HG02678 (cell line): ENCODE measurements around the gene SPDYE1.
"Not testable (repeated sequence)": the region's sequence is repeated elsewhere in the genome, so short reads cannot be mapped to it uniquely, and the experiment has no call there.

Source experiments
- ATAC-seq: cut with Tn5 transposase; IDR thresholded peaks from one replicate; pipeline ENCODE4 v1.9.1; 2021; ENCODE audit warnings: mild to moderate bottlenecking, moderate library complexity; ENCODE audit not compliant: unreplicated experiment

Gene SPDYE1

DNA sequence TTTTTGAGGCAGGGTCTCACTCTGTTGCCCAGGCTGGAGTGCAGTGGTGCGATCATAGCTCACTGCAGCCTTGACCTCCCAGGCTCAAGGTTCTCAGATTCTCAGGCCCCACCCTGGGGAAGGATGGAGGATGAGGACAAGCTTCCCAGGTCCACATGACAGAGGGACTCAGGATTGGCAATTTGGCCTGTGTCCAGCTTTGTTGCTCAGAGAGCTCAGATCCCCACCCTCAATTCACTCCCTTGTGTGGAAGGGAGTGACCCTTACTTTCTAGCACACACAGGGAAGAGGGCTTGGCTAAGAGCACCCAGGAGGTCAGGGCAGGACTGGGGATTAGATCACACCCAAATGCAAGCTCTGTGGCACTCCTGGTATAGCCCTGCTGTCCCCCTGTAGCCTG, 6.9 kb upstream of the SPDYE1 start:
- ATAC-seq, result not testable (repeated sequence)

DNA sequence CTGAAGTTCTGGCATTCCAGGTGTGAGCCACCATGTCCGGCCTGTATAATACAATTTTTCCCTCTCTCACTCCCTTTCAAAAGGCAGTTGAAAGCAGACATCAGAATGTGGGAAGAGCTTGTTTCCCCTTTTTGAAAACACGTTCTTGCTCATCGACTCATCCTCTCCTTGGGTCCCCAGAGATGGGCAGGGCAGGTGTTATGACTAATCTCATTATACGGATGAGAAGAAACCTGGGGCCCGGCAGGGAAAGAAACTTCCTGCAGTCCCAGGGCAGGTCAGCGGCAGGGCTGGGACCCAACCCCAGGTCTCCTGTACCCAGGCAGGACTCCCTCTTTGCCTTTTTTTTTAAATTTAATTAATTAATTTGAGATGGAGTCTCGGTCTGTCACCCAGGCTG, 4.8 kb upstream of the SPDYE1 start:
- peak; percentile 94 for ATAC-seq

DNA sequence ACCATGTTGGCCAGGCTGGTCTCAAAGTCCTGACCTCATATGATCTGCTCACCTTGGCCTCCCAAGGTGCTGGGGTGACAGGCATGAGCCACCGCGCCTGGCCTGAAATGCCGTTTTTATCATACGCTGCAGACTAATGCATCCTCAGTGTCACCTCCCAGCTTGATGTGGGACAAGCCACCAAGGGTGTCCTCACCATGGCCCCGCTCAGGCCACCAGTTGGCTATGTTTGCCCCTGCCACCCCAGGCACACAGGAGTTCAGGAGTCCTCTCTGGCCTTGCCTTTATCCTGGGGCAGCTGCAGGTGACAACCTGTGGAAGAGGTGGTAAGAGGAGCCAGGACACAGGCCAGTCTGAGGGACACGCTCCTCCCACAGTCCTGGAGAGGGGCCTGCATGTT, 3.0 kb upstream of the SPDYE1 start:
- not testable (repeated sequence) for ATAC-seq

DNA sequence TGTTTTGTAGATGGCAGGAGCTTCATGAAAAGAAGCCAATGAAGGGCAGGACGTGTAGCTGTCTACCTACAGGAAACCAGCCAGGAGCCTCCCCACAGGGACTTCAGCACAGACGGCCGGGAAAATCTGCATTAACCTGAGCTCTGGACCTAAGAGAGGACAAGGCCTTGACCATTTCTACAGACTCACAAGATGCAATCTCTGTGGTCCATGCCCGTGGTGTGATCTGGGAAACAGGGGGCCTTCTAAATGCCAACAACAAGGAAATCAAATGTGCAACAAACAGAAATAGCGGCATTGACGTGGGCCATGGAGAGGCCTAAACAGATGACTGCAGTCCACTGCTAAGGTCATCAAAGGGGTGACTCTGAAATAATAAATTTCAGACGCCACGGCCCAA, 14.4 kb downstream of the SPDYE1 start:
- not testable (repeated sequence) for ATAC-seq

DNA sequence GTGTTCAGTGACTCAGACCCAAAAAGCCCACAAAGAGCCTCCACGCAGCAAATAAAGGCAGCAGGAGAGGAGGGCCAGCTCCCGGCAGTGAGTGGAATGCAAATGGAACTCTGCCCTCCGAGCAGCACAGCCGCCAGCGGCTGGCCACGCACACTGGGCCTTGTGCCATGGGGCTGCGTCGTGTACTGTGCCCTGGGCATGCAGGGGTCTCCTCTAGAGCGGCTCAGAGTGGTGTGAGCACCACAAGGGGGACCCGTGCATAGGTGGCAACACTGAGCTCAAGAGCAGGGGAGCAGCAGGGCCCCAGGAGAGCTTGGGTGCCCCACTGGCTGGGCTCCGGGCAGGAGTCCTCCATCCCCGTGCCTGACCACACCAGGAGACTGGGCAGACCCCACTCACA, 17.4 kb downstream of the SPDYE1 start:
- not testable (repeated sequence) for ATAC-seq

DNA sequence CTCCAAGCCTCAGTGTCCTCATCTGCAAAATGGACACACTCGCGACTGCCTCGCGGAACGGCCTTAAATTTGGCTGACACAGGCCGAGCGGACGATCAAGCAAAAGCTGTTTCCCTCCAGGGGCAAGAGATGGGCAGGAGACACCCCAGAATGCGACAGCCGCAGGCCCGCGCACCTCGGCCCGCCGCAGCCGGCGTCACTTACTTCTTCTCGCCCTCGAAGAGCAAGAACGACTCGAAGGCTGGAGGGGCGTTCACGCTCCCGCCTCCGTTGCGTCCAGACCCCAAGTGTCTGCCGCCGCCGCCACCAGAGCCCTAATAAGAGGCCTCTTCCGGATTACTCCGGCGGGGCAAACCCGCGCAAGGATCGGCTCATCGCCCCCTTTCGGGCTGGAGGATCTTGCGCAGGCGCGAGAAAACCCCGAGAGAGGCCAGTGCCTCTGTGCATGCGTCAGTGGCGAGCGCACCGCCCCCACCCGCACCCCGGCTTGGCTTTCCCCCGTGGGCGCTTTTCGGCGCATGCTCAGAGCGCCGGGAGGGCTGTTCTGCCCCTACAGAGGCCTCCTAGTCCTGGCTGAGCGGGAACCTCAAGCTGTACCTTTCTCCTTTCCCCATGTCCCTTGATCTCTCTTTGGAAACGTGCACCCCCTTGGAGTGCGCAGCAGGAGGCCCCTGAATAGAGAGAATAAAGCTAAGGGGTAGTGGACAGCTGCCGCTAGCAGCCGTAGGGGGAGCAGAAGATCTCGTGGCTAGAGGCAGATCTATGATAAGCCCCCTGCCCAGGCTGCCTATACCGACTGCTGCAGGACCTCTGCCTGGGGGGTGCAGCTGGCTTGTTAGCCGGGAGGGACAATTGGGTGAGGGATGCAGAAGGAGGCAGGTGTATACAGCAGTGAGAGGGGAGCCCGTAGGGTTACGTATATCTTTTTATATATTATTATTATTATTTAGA, 21.4 kb downstream of the SPDYE1 start:
- ATAC-seq, result peak; percentile 93

DNA sequence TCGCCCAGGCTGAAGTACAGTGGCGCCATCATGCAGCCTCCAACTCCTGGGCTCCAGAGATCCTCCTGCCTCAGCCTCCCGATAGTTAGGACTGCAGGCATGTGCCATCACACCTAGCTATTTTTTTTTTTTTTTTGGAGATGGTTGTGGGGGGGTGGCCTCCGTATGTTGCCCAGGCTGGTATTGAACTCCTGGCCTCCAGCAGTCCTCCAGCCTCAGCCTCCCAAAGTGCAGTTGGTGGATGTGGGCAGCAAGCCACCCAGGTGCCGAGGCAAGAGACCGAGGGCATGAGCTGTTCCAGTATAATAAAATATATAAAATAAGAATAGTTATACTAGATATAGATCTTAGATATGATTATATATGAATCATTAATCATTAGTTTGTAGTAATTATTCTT, 22.1 kb downstream of the SPDYE1 start:
- ATAC-seq, result not testable (repeated sequence)

DNA sequence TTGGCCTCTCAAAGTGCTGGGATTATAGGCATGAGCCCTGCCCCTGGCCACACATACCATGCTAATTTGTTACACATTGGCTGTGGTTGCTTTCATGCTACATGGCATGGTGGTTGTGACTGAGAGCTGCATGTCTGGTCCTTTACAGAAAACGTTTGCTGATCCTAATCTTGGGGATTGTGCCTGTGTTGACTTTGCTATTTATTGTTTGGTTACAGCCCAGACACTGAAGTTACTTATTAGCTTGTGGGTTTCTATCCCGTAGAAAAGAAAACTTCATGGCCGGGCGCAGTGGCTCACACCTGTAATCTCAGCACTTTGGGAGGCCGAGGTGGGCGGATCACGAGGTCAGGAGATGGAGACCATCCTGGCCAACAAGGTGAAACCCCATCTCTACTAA, 24.4 kb downstream of the SPDYE1 start:
- not testable (repeated sequence) for ATAC-seq

DNA sequence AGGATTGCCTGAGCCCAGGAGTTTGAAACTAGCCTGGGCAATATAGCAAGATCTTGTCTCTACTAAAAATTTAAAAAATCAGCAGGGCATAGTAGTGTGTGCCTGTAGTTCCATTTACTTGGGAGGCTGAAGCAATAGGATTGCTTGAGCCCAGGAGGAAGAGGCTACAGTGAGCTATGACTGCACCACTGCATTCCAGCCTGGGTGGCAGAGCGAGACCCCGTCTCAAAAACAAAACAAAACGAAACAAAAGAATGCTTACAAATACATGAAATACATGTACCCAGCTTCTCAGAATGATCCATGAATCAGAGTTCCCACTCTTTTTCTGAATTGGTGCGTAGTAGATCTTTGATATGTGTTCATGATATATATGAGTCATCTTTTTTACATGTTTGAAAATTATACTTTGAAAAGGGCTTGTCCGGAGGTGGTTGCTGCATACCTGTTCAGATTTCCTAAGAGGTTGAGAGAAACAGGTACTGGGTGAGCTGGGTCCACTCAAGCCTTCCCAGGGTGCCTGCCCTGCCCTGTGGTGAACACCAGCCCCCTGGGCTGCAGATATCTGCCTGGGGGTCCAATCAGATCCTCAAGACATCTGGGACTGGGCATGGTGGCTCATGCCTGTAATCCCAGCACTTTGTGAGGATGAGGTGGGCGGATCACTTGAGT, 25.2 kb downstream of the SPDYE1 start:
- ATAC-seq, result not testable (repeated sequence)

DNA sequence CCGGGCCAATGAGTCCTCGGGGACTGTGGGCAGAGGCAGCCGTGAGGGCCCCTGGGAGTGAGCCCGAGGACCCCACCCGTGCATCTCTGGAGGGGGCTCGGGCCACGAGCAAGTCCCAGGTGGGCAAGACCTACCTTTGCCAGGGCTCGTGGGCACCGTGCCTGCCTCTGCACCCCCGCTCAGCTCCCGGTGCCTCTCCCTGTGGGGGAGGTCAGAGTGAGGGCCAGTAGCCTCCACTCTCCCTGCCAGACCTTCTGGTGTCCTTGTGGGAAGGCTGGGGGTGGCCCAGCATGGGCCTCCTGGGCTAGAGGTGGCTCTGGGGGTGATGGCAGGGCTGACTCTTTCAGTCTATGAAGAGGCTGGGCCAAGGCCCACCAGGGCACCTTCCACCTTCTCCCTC, 31.7 kb downstream of the SPDYE1 start:
- ATAC-seq, result not testable (repeated sequence)

DNA sequence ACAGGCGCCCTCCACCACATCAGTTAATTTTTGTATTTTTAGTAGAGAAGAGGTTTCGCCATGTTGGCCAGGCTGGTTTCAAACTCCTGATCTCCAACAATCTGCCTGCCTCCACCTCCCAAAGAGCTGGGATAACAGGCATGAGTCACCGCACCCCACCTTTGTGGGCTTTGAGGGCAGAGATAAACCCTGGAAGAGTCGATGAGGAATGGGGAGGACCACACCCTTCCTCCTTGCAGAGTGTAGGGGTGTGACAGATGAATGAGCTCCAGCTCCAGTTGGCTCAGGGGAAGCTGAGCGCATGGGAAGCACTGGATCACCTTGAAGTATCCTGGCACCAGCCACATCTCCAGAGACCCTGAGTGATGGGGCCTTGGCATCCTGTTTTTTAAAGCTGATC, 32.3 kb downstream of the SPDYE1 start:
- not testable (repeated sequence) for ATAC-seq

DNA sequence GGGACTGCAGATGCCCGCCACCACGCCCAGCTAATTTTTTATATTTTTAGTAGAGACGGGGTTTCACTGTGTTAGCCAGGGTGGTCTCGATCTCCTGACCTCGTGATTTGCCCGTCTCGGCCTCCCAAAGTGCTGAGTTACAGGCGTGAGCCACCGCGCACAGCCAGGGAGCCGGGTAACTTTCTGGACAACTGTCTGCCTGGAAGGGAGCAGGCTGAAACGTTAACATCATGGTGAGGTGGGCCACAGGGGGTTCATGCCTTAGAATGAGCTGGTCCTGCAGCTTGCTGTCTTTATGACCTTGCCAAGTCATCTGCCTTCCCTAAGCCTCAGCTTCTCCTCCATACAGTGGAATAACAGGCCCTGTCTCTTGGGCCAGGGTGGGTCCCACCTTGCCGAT, 33.6 kb downstream of the SPDYE1 start:
- ATAC-seq, result not testable (repeated sequence)

DNA sequence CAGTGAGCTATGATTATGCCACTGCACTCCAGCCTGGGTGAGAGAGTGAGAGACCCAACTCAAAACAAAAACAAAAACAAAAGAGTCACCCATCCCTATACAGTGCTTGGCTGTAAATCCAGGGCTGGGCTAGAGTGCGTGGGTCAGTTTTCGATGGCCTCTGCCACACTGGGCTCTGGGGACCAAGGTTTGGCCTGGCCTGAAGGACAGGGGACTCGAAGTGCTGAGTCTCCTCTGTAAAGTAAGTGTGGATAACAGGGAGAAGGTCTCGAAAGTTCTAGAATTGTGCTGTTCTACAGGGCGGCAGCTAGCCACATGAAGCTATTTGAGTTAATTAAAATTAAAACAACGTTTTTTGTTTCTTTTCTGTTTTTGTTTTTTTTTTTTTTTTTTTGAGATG, 34.3 kb downstream of the SPDYE1 start:
- not testable (repeated sequence) for ATAC-seq

DNA sequence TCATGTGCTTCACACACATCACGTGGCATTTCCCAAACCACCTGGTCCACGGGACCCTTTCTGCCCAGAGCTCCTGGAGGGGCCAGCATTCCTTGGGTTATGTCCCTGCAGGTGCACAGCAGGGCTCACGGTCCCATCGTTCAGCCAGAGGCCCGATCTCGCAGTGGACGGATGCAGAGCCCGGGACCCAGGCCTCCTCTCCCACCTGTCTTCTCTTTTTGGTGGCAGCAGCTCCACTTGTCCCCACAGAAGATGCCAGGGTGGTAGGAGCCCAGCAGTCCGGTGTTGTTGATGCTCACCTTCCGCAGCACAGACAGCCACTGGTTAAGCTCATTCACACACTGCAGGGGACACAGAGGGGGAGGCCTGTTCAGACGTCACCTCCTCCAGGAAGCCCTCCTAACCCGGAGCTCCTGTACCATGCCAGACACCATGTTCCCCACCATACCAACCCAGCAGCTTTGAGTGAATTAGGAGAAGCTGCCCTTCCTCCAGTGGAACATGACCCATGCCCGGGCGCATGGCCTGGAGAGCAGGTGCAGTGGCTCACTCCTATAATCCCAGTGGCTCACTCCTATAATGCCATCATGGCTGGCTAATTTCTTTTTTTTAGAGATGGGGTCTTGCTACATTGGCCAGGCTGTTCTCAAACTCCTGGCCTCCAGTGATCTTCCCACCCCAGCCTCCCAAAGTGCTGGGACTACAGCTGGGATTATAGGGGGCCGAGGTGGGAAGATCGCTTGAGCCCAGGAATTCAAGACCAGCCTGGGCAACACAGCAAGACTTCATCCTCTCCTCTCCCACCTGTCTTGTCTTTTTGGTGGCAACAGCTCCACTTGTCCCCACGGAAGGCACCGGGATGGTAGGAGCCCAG, 36.5 kb downstream of the SPDYE1 start:
- not testable (repeated sequence) for ATAC-seq

DNA sequence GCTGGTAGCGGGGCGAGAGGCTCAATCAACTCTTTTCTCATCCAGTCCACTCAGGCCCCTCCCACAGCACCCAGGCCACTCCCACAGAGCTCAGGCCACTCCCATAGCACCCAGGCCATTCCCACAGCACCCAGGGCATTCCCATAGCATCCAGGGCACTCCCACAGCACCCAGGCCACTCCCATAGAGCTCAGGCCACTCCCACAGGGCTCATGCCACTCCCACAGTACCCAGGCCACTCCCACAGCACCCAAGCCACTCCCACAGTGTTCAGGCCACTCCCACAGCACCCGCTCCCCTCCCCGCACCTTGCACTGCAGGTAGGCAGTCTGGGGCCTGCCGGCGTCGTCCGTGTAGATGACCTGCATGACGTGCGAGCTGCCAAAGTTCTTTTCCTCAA, 38.7 kb downstream of the SPDYE1 start:
- not testable (repeated sequence) for ATAC-seq

DNA sequence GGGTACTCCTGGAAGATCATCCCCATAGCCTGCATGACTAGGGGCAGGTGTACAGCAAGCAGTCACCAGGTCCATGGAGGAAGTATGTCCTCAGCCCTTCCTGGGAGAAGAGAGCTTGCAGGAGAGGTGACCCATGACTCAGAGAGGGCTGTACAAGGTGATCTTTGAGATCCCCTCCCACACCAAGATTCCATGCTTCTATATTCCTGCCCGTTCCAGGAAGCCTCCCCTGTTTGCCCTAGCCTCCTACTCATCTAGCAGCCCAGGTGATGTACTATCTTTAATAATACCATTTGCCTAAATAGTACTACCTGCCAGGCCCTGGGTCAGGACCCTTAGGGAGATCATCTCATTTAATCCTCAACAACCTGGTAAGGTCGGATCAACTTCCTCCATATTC, 40.3 kb downstream of the SPDYE1 start:
- not testable (repeated sequence) for ATAC-seq

DNA sequence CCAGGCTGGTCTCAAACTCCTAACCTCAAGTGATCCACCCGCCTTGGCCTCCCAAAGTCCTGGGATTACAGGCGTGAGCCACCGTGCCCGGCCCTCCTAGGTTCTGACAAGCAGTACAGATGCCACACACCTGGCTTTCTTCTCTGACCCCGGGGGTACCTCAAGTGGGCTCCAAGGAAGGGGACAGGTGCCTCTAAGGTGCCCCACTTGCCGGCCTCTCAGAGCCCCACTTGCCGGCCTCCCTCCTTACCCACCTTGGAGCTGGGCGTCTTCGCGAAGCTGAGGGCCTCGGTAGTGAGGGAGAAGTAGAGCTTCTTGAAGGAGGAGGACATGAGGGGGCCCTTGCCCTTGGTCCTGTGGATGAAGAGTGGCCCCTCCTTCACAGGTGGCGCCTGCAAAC, 40.9 kb downstream of the SPDYE1 start:
- not testable (repeated sequence) for ATAC-seq

DNA sequence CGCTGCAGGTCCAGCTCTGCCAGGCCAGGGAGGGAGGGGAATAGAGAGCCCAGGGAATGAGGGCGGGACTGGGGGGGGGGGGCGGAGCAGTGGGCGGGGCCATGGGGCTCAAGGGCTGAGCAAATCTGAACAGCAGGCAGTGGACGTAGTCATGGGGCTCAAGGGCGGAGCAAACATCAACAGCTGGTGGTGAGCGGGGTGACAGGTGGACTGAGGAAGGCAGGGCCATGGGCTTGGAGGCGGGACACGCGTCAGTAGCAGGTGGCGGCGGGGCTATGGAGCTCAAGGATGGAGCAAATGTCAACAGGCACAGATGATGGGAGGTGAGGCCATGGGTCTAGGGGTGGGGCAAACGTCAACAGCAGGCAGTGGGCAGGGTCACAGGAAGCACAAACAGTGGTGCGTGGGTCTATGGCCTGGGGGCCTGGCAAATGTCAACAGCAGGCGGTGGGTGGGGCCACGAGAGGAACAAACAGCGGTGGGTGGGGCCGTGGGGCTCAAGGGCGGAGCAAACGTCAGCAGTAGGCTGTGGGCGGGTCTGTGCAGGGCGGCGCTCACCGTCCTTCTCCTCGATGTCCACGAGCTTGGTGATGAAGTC, 41.4 kb downstream of the SPDYE1 start:
- ATAC-seq, result peak; percentile 63

DNA sequence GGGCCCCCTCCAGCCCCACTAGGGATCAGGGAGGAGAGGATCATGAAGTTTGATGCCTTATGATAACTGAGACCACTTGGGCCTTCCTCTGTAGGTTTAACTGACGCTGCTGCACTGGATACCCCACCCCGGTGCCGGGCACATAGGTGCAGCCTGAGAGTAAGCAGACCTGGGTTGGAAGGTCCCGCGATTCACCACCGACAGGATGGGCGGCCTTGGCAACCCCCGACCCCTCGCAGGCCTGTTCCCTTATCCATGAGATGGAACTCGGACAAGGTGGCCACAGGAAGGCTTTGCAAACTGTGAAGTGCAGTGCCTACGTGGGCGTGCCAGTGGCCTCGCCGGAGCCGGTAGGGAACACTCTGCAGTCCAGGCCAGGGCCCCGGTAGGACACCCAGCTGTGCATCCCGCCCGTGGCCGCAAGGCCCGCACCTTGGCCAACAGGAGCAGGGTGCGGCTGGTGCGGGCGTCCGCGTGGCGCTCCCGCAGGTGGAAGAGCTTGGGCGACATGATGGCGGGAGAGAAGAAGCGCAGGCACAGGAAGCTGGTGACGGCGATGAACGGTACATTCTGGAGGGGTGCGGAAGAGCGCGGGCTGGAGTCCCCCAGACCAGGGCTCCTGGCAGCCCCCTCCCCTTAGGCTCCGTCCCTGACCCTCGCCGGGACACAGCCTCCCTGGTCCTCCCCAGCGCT, 42.2 kb downstream of the SPDYE1 start:
- peak; percentile 4 for ATAC-seq

DNA sequence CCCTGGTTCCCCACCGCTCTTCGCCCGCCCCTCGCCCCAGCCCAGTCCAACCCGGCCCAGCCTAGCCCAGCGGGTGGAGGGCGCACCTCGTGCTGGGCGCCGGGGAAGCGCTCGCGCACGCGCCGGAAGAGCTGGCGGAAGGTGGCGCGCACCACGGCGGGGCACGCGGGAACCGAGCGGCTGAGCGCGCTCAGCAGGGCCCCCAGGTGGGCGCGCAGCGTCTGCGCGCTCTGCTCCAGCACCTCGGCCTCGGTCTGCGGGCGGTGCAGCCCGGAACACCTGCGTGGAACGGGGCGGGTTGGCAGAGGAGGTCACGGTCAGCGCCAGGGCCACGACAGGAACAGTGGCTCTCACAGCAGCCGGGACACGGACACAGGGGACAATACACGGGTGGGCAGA, 42.8 kb downstream of the SPDYE1 start:
- peak; percentile 48 for ATAC-seq
